Measurements from ENCODE around the gene ZNF280A.
"Not testable (repeated sequence)": the region's sequence is repeated elsewhere in the genome, so short reads cannot be mapped to it uniquely, and the experiment has no call there.

Gene ZNF280A

DNA sequence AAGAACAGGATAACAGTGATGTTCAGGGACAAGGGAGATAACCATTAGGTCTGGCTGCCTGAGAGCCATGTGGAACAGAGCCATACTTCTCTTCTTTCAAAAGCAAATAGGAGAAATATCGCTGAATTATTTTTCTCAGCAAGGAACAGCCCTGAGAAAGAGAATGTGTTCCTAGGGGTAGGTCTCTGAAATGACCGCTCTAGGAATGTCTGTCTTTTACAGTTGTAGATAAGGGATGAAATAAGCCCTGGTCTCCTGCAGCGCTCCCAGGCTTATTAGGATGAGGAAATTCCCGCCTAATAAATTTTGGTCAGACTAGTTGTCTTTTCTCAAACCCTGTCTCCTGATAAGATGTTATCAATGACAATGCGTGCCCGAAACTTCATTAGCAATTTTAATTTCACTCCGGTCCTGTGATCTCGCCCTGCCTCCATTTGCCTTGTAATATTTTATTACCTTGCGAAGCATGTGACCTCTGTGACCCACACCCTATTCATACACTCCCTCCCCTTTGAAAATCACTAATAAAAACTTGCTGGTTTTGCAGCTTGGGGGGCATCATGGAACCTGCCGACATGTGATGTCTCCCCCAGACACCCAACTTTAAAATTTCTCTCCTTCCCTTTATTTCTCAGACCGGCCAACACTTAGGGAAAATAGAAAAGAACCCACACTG is 51.1 kb downstream of the ZNF280A start:
- DNase-seq (ENCODE audit: low spot score): not testable (repeated sequence)

DNA sequence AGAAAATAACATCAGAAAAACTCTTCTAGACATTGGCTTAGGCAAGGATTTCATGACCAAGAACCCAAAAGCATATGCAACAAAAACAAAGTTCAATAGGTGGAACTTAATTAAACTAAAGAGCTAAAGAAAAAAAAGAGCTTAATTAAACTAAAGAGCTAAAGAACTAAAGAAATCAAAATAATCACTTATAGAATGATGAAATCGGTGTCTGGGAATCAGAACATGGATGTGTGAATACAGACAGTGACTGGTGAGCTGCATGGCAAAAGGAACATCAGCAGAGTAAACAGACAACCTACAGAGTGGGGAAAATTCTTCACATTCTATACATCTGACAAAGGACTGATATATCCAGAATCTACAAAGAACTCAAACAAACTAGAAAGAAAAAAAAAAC is 53.0 kb downstream of the ZNF280A start:
- DNase-seq (ENCODE audit: low spot score): no peak

DNA sequence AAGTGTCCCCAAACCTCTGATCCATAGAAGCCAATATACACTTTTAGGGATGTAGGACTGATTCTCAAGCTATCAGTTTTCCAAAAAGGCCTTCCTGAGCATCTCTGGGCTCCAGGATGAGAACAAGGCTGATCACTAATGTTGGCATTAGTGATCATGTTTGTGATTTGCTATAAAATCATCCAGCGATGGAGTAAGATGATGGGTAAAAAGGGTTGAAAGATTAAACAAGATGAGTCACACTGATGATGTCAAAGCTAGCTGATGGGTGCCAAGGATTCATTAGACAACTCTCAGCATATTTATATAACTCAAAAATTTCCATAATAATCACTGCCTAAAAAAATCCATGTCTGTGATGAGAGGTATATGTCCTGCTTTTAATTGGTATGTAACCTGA is 54.3 kb downstream of the ZNF280A start:
- no peak for DNase-seq (ENCODE audit: low spot score)

GRCh38 chr22:22465094-22465602 is 54.9 kb downstream of the ZNF280A start:
- DNase-seq (ENCODE audit: low spot score): no peak

DNA sequence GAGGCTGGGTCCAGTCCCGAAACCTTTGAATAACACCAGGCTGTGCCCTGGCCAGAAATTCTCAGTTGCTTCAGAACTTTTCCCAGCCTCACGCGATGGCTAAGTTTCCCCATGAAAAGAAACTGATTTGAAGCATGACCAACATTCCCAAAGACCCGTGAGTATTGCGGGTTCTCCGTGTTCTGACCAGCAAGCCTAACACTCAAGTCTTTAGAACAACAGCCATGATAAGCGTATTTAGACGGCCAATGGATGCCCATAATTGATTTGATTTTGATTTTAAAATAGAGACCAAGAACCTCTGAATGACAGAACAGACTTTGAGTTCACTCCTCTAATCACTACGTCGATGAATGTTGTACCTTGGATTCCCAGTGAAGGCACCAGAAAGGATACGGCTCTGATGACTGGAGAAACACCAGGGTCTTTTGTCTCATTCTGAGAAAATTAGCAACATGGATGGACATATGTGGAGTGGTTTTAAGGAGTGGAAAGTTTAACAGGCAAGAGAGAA is 55.5 kb downstream of the ZNF280A start:
- DNase-seq (ENCODE audit: low spot score): no peak

GRCh38 chr22:22463855-22464540 is 56.1 kb downstream of the ZNF280A start:
- peak; percentile 67 for DNase-seq (ENCODE audit: low spot score)
